GM23338 (cell line): ENCODE measurements around the gene DRC7. TPM values are rescaled to one million over a fixed set of nuclear protein-coding genes. Genes with fewer than 3 reads are reported as not detected.

Experiments used
- ATAC-seq: fragments of 200-7000 bp; cut with Tn5 transposase; 3 replicates; pipeline ENCODE4 v1.9.1; 2020
- DNase-seq: peaks from one replicate; pipeline ENCODE4 v3.0.0-alpha.2; 2015; ENCODE audit warnings: low spot score
- H2AFZ ChIP-seq: fragments of 200-600 bp; sonication (generic); 2 replicates; pipeline ENCODE4 v1.8.0; 2016; ENCODE audit warnings: antibody characterized with exemption, mild to moderate bottlenecking, moderate library complexity
- H3F3A ChIP-seq: fragments of 200-600 bp; sonication (generic); replicated peaks from 2 replicates; pipeline ENCODE4 v1.8.0; 2017; ENCODE audit warnings: antibody characterized with exemption, mixed run types, low read depth
- H3K27ac ChIP-seq: fragments of 200-600 bp; sonication (generic); 2 replicates; pipeline ENCODE4 v1.6.1; 2016; ENCODE audit warnings: low read depth
- H3K27me3 ChIP-seq: fragments of 200-600 bp; sonication (generic); 2 replicates; pipeline ENCODE4 v1.8.0; 2016; ENCODE audit warnings: mild to moderate bottlenecking, mixed run types, moderate library complexity; ENCODE audit not compliant: insufficient read depth
- H3K36me3 ChIP-seq: fragments of 200-600 bp; sonication (generic); 2 replicates; pipeline ENCODE4 v1.8.0; 2016; ENCODE audit warnings: mild to moderate bottlenecking; ENCODE audit not compliant: insufficient read depth
- H3K4me1 ChIP-seq: fragments of 200-600 bp; sonication (generic); 2 replicates; pipeline ENCODE4 v1.8.0; 2016; ENCODE audit warnings: mild to moderate bottlenecking, moderate library complexity; ENCODE audit not compliant: insufficient read depth
- H3K4me2 ChIP-seq: fragments of 200-600 bp; sonication (generic); 2 replicates; pipeline ENCODE4 v1.7.1; 2017; ENCODE audit warnings: mixed run types
- H3K4me3 ChIP-seq: fragments of 200-600 bp; sonication (generic); 2 replicates; pipeline ENCODE4 v1.6.1; 2016; ENCODE audit warnings: mixed run types
- H3K79me2 ChIP-seq: fragments of 200-600 bp; sonication (generic); replicated peaks from 2 replicates; pipeline ENCODE4 v1.8.0; 2017; ENCODE audit warnings: mild to moderate bottlenecking; ENCODE audit not compliant: insufficient read depth
- H3K9me2 ChIP-seq: fragments of 200-600 bp; sonication (generic); 2 replicates; pipeline ENCODE4 v1.8.0; 2017; ENCODE audit not compliant: insufficient read depth
- H4K20me1 ChIP-seq: fragments of 200-600 bp; sonication (generic); replicated peaks from 2 replicates; pipeline ENCODE4 v1.8.0; 2017; ENCODE audit warnings: mild to moderate bottlenecking; ENCODE audit not compliant: insufficient read depth
- H3K27ac Mint-ChIP-seq: 2 replicates; pipeline ENCODE4 v1.8.0; 2020; ENCODE audit warnings: inconsistent platforms, mild to moderate bottlenecking, moderate library complexity, mixed read lengths
- H3K27me3 Mint-ChIP-seq: 3 replicates; pipeline ENCODE4 v1.8.0; 2022; ENCODE audit warnings: low read depth, mild to moderate bottlenecking, moderate library complexity, mixed read lengths, inconsistent platforms; ENCODE audit not compliant: insufficient read depth, poor library complexity
- H3K36me3 Mint-ChIP-seq: 3 replicates; pipeline ENCODE4 v1.8.0; 2021; ENCODE audit warnings: low read depth, mild to moderate bottlenecking, inconsistent platforms, moderate library complexity, mixed read lengths
- H3K4me1 Mint-ChIP-seq: 3 replicates; pipeline ENCODE4 v1.8.0; 2020; ENCODE audit warnings: mild to moderate bottlenecking, inconsistent platforms, mixed read lengths
- H3K4me3 Mint-ChIP-seq: 3 replicates; pipeline ENCODE4 v1.8.0; 2021; ENCODE audit warnings: moderate library complexity, mild to moderate bottlenecking, inconsistent platforms, mixed read lengths
- H3K9me3 Mint-ChIP-seq: 3 replicates; pipeline ENCODE4 v1.8.0; 2020; ENCODE audit warnings: moderate library complexity, mild to moderate bottlenecking, inconsistent platforms, mixed read lengths
- CREB1 ChIP-seq: fragments of 250-450 bp; sonication (Bioruptor Pico); IDR thresholded peaks from 2 replicates; pipeline ENCODE4 v1.5.0; 2020; ENCODE audit warnings: low read depth, mild to moderate bottlenecking, moderate library complexity
- CTCF ChIP-seq, 2 experiments: fragments of 200-600 bp in 1 of 2; sonication (generic) in 1 of 2; conservative IDR thresholded peaks; 2 replicates each; pipeline versions ENCODE4 v1.5.1 to v1.6.1; 2016 to 2017; ENCODE audit warnings: antibody characterized with exemption in 2 of 2, low read depth in 2 of 2, mild to moderate bottlenecking in 2 of 2, moderate library complexity in 1 of 2
- EZH2 ChIP-seq: fragments of 200-600 bp; sonication (generic); IDR thresholded peaks from one replicate; pipeline ENCODE4 v1.8.0; 2017; ENCODE audit warnings: antibody characterized with exemption, mild to moderate bottlenecking, low read depth; ENCODE audit not compliant: unreplicated experiment
- EZH2phosphoT487 ChIP-seq: fragments of 200-600 bp; sonication (generic); IDR thresholded peaks from one replicate; pipeline ENCODE4 v1.8.1; 2018; ENCODE audit warnings: antibody characterized with exemption; ENCODE audit not compliant: unreplicated experiment
- JUNB ChIP-seq: IDR thresholded peaks from one replicate; pipeline ENCODE4 v1.6.1; 2016; ENCODE audit warnings: antibody characterized with exemption; ENCODE audit not compliant: unreplicated experiment
- NANOG ChIP-seq: IDR thresholded peaks from 2 replicates; pipeline ENCODE4 v1.6.1; 2016; ENCODE audit warnings: antibody characterized with exemption, borderline replicate concordance
- POLR2AphosphoS5 ChIP-seq: IDR thresholded peaks from 2 replicates; pipeline ENCODE4 v1.6.1; 2016; ENCODE audit warnings: antibody characterized with exemption, low read depth
- STAT1 ChIP-seq: IDR thresholded peaks from one replicate; pipeline ENCODE4 v1.6.1; 2016; ENCODE audit warnings: antibody characterized with exemption; ENCODE audit not compliant: unreplicated experiment
- ZNF114 ChIP-seq: fragments of 250-450 bp; sonication (Bioruptor Pico); IDR thresholded peaks from 2 replicates; pipeline ENCODE4 v1.5.0; 2020; ENCODE audit warnings: mild to moderate bottlenecking, moderate library complexity
- ZNF331 ChIP-seq: fragments of 250-450 bp; sonication (Bioruptor Pico); IDR thresholded peaks from 2 replicates; pipeline ENCODE4 v1.5.0; 2020; ENCODE audit warnings: low read depth, mild to moderate bottlenecking, moderate library complexity
- ZNF462 ChIP-seq: fragments of 250-450 bp; sonication (Bioruptor Pico); IDR thresholded peaks from 2 replicates; pipeline ENCODE4 v1.5.0; 2020; ENCODE audit warnings: mild to moderate bottlenecking, moderate library complexity
- polyA plus RNA-seq: library from polyadenylated mRNA; unstranded; fragments of >200 nt; fragmentation: Nextera tagmentation; extraction: Ambion mirVana; gene quantifications from 2 replicates; pipeline ENCODE4 v1.2.1, GENCODE V29; 2016
- total RNA-seq: library from RNA; depleted of rRNA; stranded (reverse); fragments of >200 nt; shearing (Covaris generic); gene quantifications from 2 replicates; pipeline ENCODE4 v1.2.3, GENCODE V29; 2014
- TF ChIP-seq, protein P1 (sequence below): IDR thresholded peaks from 2 replicates; pipeline ENCODE4 v1.6.1; 2016; ENCODE audit warnings: antibody characterized with exemption
- TF ChIP-seq, protein P2 (sequence below): IDR thresholded peaks from one replicate; pipeline ENCODE4 v1.6.1; 2018; ENCODE audit warnings: antibody characterized with exemption; ENCODE audit not compliant: unreplicated experiment

The DRC7 gene
- total and polyA plus RNA-seq, 2 experiments from 2014 or later: not detected

- ATAC-seq (no peak), DNase-seq (no peak)
- Histone ChIP-seq H3K79me2 (no peaks in the 10 kb centered on the region), H3F3A (no peaks in the 10 kb centered on the region), H3K4me3 (no peak overlapping the region), H3K27me3 (no peaks in the 10 kb centered on the region), H3K36me3 (no peaks in the 10 kb centered on the region), H3K4me1 (no peaks in the 10 kb centered on the region), H3K9me2 (no peaks in the 10 kb centered on the region), H3K27ac (no peak overlapping the region), H4K20me1 (no peaks in the 10 kb centered on the region), H3K4me2 (no peak overlapping the region), H2AFZ (no peak overlapping the region)
- TF ChIP-seq, protein P1, sequence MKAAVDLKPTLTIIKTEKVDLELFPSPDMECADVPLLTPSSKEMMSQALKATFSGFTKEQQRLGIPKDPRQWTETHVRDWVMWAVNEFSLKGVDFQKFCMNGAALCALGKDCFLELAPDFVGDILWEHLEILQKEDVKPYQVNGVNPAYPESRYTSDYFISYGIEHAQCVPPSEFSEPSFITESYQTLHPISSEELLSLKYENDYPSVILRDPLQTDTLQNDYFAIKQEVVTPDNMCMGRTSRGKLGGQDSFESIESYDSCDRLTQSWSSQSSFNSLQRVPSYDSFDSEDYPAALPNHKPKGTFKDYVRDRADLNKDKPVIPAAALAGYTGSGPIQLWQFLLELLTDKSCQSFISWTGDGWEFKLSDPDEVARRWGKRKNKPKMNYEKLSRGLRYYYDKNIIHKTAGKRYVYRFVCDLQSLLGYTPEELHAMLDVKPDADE: no peak
- TF ChIP-seq ZNF462 (no peak), ZNF331 (CRISPR knock-in tag) (no peak), ZNF114 (CRISPR knock-in tag) (no peak), NANOG (no peak), JUNB (no peak), EZH2phosphoT487 (no peak), EZH2 (no peak), CREB1 (CRISPR knock-in tag) (no peak), POLR2AphosphoS5 (no peak), CTCF (conservative IDR thresholded peaks at IDR 0.05; ENCODE audit: low read depth in 2 of 2) (no peak), STAT1 (no peak)
- TF ChIP-seq, protein P2, sequence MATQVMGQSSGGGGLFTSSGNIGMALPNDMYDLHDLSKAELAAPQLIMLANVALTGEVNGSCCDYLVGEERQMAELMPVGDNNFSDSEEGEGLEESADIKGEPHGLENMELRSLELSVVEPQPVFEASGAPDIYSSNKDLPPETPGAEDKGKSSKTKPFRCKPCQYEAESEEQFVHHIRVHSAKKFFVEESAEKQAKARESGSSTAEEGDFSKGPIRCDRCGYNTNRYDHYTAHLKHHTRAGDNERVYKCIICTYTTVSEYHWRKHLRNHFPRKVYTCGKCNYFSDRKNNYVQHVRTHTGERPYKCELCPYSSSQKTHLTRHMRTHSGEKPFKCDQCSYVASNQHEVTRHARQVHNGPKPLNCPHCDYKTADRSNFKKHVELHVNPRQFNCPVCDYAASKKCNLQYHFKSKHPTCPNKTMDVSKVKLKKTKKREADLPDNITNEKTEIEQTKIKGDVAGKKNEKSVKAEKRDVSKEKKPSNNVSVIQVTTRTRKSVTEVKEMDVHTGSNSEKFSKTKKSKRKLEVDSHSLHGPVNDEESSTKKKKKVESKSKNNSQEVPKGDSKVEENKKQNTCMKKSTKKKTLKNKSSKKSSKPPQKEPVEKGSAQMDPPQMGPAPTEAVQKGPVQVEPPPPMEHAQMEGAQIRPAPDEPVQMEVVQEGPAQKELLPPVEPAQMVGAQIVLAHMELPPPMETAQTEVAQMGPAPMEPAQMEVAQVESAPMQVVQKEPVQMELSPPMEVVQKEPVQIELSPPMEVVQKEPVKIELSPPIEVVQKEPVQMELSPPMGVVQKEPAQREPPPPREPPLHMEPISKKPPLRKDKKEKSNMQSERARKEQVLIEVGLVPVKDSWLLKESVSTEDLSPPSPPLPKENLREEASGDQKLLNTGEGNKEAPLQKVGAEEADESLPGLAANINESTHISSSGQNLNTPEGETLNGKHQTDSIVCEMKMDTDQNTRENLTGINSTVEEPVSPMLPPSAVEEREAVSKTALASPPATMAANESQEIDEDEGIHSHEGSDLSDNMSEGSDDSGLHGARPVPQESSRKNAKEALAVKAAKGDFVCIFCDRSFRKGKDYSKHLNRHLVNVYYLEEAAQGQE: no peak
- Mint-ChIP-seq H3K4me1 (peaks cover 5% of the 10 kb centered on the region; the same call in 2 of the 3 replicates), H3K9me3 (peaks cover 3% of the 10 kb centered on the region; the same call in 2 of the 3 replicates), H3K27me3 (peaks cover 5% of the 10 kb centered on the region), H3K27ac (no peak overlapping the region), H3K36me3 (no peaks in the 10 kb centered on the region), H3K4me3 (no peak overlapping the region)
Observed at GRCh38 chr16:57707331-57707730, 12.7 kb downstream of the DRC7 start.
